Suppressor macrophage treated with lipopolysaccharide for 4 hours (primary cell): ENCODE data around the gene PARD3B.

Source experiments
- DNase-seq: peaks from one replicate; pipeline ENCODE4 v3.0.0-alpha.2; 2020

The PARD3B gene

GRCh38 chr2:204776781-204777559 lies 231.7 kb downstream of the PARD3B start:
- DNase-seq, result no peak

GRCh38 chr2:204779771-204780170 lies 234.5 kb downstream of the PARD3B start:
- DNase-seq, result no peak

- DNase-seq, result no peak
These were observed 236.7 kb downstream of the PARD3B start for GRCh38 chr2:204781941-204782340.

GRCh38 chr2:204790076-204790475 lies 244.8 kb downstream of the PARD3B start:
- DNase-seq, result no peak

- DNase-seq, result no peak
These were observed 246.0 kb downstream of the PARD3B start for GRCh38 chr2:204791230-204791629.

GRCh38 chr2:204794624-204795023 lies 249.3 kb downstream of the PARD3B start:
- DNase-seq, result no peak

- DNase-seq, result no peak
These were observed 249.9 kb downstream of the PARD3B start for GRCh38 chr2:204795156-204795555.

GRCh38 chr2:204796581-204796980 lies 251.3 kb downstream of the PARD3B start:
- no peak for DNase-seq

GRCh38 chr2:204799791-204800190 lies 254.5 kb downstream of the PARD3B start:
- no peak for DNase-seq

- DNase-seq, result no peak
These were observed 263.2 kb downstream of the PARD3B start for GRCh38 chr2:204808494-204808893.

- DNase-seq, result no peak
These were observed 279.6 kb downstream of the PARD3B start for GRCh38 chr2:204824751-204825453.

GRCh38 chr2:204825681-204826080 lies 280.4 kb downstream of the PARD3B start:
- DNase-seq, result no peak

GRCh38 chr2:204827701-204828590 lies 282.7 kb downstream of the PARD3B start:
- DNase-seq, result no peak

GRCh38 chr2:204834716-204835384 lies 289.6 kb downstream of the PARD3B start:
- no peak for DNase-seq

GRCh38 chr2:204835786-204836185 lies 290.5 kb downstream of the PARD3B start:
- no peak for DNase-seq

- no peak for DNase-seq
These were observed 295.2 kb downstream of the PARD3B start for GRCh38 chr2:204840504-204840903.

- no peak for DNase-seq
These were observed 296.8 kb downstream of the PARD3B start for GRCh38 chr2:204842068-204842467.

GRCh38 chr2:204842661-204843485 lies 297.6 kb downstream of the PARD3B start:
- DNase-seq, result no peak

GRCh38 chr2:204846471-204846870 lies 301.2 kb downstream of the PARD3B start:
- DNase-seq, result no peak

- DNase-seq, result no peak
These were observed 304.6 kb downstream of the PARD3B start for GRCh38 chr2:204849892-204850291.

- DNase-seq, result no peak
These were observed 305.3 kb downstream of the PARD3B start for GRCh38 chr2:204850581-204850980.

GRCh38 chr2:204853905-204854304 lies 308.6 kb downstream of the PARD3B start:
- no peak for DNase-seq
